Mucosa of descending colon (tissue), 3 donors: ENCODE data around the gene TACC2. TPM values are rescaled to one million over a fixed set of nuclear protein-coding genes. Genes with fewer than 3 reads are reported as not detected.

Experiments
- ATAC-seq: fragments of 200-7000 bp; cut with Tn5 transposase; one replicate; pipeline ENCODE4 v1.9.1; 2020; ENCODE audit warnings: mild to moderate bottlenecking, moderate library complexity
- DNase-seq, 3 donors: peaks; one replicate each; pipeline ENCODE4 v3.0.0-alpha.2; 2020
- H3K36me3 ChIP-seq: fragments of 200-600 bp; one replicate; pipeline ENCODE4 v1.8.0; 2021; ENCODE audit warnings: low read depth, mild to moderate bottlenecking
- H3K4me1 ChIP-seq: fragments of 200-600 bp; one replicate; pipeline ENCODE4 v1.8.0; 2021; ENCODE audit warnings: low read depth, mild to moderate bottlenecking
- H3K4me3 ChIP-seq: fragments of 200-600 bp; one replicate; pipeline ENCODE4 v1.8.0; 2021; ENCODE audit warnings: mild to moderate bottlenecking
- H3K9me3 ChIP-seq: fragments of 200-600 bp; one replicate; pipeline ENCODE4 v1.8.0; 2021; ENCODE audit warnings: mild to moderate bottlenecking
- CTCF ChIP-seq: fragments of 200-600 bp; IDR thresholded peaks from one replicate; pipeline ENCODE4 v1.8.0; 2022; ENCODE audit warnings: antibody characterized with exemption, mild to moderate bottlenecking
- intact Hi-C, 2 donors: fragments of 100-400 bp; cut with DNase I in 1 of 2; cut with micrococcal nuclease in 1 of 2; formaldehyde crosslinking; loops; one replicate each; pipeline versions ENCODE4 v1.11.0 to v1.11.1; 2022; cut with DNase I, micrococcal nuclease
- total RNA-seq, 3 donors: library from RNA; stranded (reverse); fragmentation: NEBNext Ultra II Directional in 2 of 3; extraction: Animal tissue kit (Norgen Biotek cat#: 25700) in 2 of 3; gene quantifications; one replicate each; pipeline versions ENCODE4 v1.2.1 to v1.2.4, GENCODE V29; 2021 to 2023
- donor health status: DM: no; HTN: no; CAD: no; lungs with moderate emphysema.
- donor health status: DM: no; HTN: no; CAD: no.
- donor health status: DM: no; HTN: yes; CAD: no.

Gene TACC2
- total RNA-seq, 3 donors from 2014 or later: 97.5 to 170 (median 133) TPM

- Histone ChIP-seq H3K4me3 (no peak overlapping the region), H3K9me3 (no peaks in the 10 kb centered on the region), H3K36me3 (no peaks in the 10 kb centered on the region), H3K4me1 (peaks cover 3% of the 10 kb centered on the region)
- intact Hi-C loops: no loop called here
- no peak for DNase-seq
- TF ChIP-seq CTCF: no peak
- no peak for ATAC-seq
These were observed 51.8 kb downstream of the TACC2 start for GRCh38 chr10:122040786-122041185.

- intact Hi-C loops: no loop called here
- DNase-seq: no peak
- H3K4me3 ChIP-seq: no peak overlapping the region
These were observed 53.9 kb downstream of the TACC2 start for GRCh38 chr10:122042836-122043235.

GRCh38 chr10:122044045-122044661, 55.2 kb downstream of the TACC2 start:
- TF ChIP-seq CTCF: no peak
- Histone ChIP-seq H3K4me1 (peaks cover 3% of the 10 kb centered on the region), H3K4me3 (no peak overlapping the region), H3K36me3 (no peaks in the 10 kb centered on the region), H3K9me3 (no peaks in the 10 kb centered on the region)
- DNase-seq: no peak
- intact Hi-C loops: no loop called here
- ATAC-seq: peak; percentile 79

More at GRCh38 chr10:122042836-122043235, 53.9 kb downstream of the TACC2 start:
- ATAC-seq: no peak
- Histone ChIP-seq H3K9me3 (no peaks in the 10 kb centered on the region), H3K36me3 (no peaks in the 10 kb centered on the region), H3K4me1 (peaks cover 3% of the 10 kb centered on the region)
- no peak for TF ChIP-seq CTCF

- no peak for TF ChIP-seq CTCF
- H3K4me1 ChIP-seq: peaks cover 3% of the 10 kb centered on the region
- DNase-seq: no peak
- peak; percentile 35 for ATAC-seq
- H3K4me3 ChIP-seq: no peak overlapping the region
- intact Hi-C loops: no loop called here
- H3K36me3 ChIP-seq: no peaks in the 10 kb centered on the region
- no peaks in the 10 kb centered on the region for H3K9me3 ChIP-seq
These were observed 55.8 kb downstream of the TACC2 start for GRCh38 chr10:122044713-122045112.

- intact Hi-C loops: no loop called here
- ATAC-seq: no peak
- H3K9me3 ChIP-seq: no peaks in the 10 kb centered on the region
- DNase-seq: no peak
- H3K4me3 ChIP-seq: no peak overlapping the region
- peaks cover 3% of the 10 kb centered on the region for H3K4me1 ChIP-seq
- no peaks in the 10 kb centered on the region for H3K36me3 ChIP-seq
- TF ChIP-seq CTCF: no peak
These were observed 56.2 kb downstream of the TACC2 start for GRCh38 chr10:122045212-122045611.

GRCh38 chr10:122047560-122047959, 58.6 kb downstream of the TACC2 start:
- intact Hi-C loops: no loop called here
- no peak for ATAC-seq
- Histone ChIP-seq H3K9me3 (no peaks in the 10 kb centered on the region), H3K36me3 (no peaks in the 10 kb centered on the region), H3K4me3 (no peak overlapping the region), H3K4me1 (peaks cover 9% of the 10 kb centered on the region)
- no peak for DNase-seq
- no peak for TF ChIP-seq CTCF
